Ecto neural progenitor cell (in vitro differentiated cells): ENCODE data around the gene DENND5B.
A peak's percentile ranks its signal among the peaks of the same experiment; 100 is the strongest.
"Not testable (repeated sequence)": the region's sequence is repeated elsewhere in the genome, so short reads cannot be mapped to it uniquely, and the experiment has no call there.

Experiments
- DNase-seq: peaks from one replicate; pipeline ENCODE4 v3.0.0-alpha.2; 2018; ENCODE audit warnings: low spot score

Gene DENND5B

DNA sequence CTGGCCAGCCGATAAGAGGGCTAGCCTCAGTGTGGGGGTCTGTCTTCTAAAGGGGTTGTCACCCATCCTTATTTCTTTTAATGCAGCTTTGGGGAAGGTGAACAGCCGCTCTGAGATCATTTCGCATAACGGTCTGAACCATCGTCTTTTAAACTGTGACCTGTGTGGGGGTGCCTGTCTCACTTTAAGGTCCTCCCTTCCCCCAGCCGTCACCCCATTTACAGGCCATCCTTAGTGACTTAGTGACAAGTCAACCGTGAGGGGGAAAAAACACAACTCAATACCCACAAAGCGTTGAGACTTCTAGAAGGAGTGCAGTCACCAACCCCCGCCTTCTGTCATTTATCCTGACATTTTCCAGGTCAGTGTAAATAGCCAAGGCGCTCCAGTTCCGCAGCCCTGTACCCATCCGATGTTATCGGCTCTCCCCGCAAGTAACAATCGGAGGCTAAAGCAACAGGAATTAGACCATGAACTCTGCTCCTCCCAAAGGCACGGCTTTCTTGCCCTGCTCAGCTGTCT lies 505 bp upstream of the DENND5B start:
- DNase-seq: no peak

- peak; percentile 90 for DNase-seq
These were observed 863 bp downstream of the DENND5B start for GRCh38 chr12:31589904-31590641.

- DNase-seq: no peak
These were observed 1.4 kb downstream of the DENND5B start for GRCh38 chr12:31589598-31589903.

DNA sequence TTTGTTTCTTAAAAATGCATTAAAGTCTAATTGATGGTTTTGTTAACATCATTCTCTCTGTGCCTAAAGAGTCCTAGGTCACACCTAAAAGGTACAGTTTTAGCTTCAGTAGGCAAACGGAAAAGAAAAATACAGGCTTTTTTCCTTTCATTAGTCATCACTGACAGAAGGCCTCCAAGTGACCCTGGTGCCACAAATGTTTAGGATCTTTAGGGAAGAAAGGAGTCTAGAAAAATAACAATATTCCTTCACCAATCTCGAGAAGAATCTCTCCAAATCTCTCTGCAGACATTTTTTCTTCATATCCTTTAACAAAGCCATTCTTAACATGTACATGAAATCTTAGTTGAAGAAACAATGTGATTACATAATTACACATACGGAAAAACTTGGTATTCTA lies 2.0 kb downstream of the DENND5B start:
- no peak for DNase-seq

GRCh38 chr12:31586728-31587127 lies 4.2 kb downstream of the DENND5B start:
- no peak for DNase-seq

DNA sequence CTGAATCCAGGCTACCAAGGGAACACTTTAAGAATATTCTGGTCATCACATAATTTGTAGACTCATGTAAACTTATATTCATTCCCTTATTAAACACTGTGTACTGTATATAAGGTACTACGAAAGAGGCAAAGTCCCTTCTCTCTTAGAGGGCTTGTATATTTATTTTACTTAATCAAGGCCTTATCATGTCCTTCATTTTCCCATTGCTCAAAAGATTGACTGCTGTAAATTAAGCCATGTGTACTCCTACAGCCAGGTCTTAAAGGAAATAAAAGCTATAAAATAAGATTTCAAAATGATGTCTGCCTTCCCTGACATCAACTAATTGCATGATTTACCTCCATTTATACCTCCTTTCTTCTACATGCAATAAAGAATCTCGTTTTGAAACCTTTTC lies 5.0 kb downstream of the DENND5B start:
- DNase-seq: no peak

DNA sequence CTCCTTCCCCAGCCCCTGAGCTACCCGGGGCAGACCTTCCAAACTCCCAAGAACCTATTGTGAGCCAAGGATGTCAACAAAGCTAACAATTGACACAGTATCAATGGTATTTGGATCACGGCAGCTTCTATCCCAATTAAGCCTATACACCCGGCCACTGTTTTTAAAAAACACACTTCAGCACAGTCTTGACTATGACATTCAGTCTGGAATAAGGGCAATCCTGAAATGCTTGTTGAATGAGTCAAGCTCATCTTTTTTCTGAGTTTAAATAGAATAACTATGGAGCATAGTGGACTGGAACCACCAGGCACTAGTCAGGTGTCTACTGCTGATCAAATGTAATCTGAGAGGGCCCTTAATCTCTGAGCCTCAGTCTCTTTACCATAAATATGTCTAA lies 5.7 kb downstream of the DENND5B start:
- DNase-seq: no peak

GRCh38 chr12:31584782-31585181 lies 6.2 kb downstream of the DENND5B start:
- no peak for DNase-seq

DNA sequence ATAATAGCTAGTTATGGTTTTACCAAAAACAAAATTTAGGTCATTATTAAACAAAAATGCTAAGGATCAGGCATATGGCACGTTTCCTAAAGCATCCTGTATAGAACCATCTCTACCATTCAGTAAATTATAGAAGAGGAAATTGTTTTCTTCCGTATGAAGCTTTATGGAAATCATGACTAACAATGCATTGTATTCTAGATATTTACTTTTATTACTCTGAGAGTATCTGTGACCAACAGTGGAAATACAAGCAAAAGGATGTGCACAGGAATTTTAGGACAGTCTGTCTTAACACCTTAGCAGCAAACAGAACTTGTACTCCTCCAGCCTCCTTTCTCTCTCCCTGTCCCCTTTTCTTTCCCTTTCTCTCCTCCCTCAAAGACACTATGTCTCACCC lies 7.1 kb downstream of the DENND5B start:
- no peak for DNase-seq

DNA sequence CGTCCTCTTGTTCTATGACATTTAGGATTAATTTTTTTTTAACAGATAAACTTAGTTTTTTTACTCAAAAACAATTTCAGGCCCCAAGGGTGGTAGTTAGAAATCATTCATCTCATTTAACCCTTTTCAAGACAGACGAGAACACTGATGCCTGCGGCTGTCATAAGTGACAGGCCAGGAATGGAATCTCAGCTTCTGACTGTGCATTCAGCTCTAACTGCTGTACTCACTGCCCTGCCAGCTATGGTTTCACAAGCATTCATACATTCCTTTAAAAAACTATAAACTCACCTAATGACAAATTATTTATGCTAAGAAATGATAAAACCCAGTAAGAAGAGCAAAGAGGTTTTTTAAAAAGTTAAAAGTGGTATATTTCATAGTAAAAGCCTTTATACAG lies 8.8 kb downstream of the DENND5B start:
- DNase-seq: no peak

- no peak for DNase-seq
These were observed 12.3 kb downstream of the DENND5B start for GRCh38 chr12:31578632-31579031.

GRCh38 chr12:31574803-31575575 lies 15.9 kb downstream of the DENND5B start:
- DNase-seq: no peak

GRCh38 chr12:31574367-31574766 lies 16.6 kb downstream of the DENND5B start:
- not testable (repeated sequence) for DNase-seq

DNA sequence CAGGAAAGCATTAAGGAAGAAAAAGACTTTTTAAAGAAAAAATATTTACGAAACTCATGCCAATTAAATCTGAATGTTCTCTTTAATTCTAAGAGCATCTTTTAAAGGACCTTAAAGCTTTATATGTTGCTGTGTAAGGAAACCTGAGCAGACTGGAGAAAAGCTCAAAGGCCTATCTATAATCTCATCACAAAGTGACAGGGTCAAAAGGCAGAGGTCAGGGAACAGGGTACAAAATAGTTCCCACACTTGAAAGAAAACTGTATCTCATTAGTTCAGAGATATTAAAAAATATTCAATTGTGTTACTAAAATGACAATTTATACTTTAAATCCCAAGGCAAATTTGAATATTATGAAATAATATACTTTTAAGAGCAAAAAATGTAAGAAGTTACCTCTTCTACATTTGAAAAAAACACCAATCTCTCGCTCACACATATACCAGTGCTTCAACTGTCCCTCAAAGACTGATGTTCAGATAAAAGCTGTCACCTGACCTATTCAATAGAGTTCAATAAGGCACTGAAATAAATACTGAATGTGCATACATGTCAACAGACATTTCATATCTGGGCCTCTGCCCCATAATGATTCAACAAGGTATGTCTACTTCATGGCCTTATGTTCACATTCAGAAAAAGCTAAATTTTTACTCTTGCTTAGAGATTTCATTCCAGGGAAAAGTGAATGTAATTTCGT lies 17.9 kb downstream of the DENND5B start:
- no peak for DNase-seq

DNA sequence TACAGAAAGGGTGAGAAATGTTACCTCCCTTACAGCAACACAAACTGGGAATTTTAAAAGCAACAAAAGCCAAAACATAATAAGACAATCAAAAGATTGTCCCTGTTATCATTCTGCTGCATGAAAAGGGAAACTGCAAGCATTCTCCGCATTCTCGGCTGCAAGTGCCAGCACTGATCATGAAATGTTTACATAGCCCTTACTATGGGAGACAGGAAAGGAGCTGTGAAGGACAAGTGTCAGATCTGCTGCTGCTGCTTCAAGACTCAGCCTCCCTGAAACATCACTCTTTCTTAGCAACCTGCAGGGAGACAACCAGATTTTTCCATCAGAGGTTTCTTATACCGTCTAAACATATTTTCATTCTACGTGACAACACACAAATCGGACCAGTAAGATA lies 20.1 kb downstream of the DENND5B start:
- DNase-seq: no peak

DNA sequence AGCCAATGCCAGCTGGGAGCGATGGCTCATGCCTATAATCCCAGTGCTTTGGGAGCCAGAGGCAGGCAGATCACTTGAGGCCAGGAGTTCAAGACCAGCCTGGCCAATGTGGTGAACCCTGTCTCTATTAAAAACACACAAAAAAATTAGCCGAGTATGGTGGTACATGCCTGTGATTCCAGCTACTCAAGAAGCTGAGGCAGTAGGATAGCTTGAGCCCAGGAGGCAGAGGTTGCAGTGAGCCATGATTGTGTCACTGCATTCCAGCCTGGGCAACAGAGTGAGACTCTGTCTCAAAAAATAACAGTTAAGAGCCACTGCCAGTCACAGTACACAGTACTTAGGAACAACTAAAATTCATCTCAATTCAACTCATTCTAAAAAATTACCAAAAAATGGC lies 21.4 kb downstream of the DENND5B start:
- DNase-seq: not testable (repeated sequence)

DNA sequence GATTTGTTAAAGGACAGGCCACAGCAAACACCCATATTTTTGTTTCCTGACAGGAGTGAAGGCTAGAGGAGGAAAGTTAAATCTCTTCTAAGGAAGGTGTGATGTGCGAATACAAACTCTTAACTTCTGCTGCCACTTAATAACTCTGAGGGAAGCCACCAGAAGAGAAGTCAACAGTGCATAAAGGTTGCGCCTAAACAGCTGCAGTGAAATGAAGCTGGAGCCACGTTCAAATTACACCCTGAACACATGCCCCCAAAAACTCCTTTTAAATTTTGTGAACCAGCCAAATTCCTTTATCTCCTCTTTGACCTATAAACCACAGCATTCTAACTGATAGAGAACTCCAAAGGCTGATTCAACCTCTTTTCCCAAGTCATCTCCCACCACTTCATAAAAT lies 22.4 kb downstream of the DENND5B start:
- DNase-seq: no peak

DNA sequence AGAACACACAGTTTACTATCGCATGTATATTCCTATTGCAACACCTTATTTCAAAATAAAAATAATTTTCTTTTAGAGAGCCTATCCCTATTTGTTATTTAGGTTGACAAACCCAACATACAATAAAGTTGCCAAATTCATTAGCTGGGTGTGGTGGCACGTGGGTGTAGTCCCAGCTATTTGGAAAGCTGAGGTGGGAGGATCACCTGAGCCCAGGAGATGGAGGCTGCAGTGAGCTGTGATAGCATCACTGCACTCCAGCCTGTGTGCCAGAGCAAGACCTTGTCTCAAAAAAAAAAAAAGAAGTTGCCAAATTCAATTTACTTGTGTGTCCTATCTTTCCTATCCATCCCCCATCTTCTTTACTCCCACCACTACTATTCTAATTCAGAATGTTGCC lies 23.9 kb downstream of the DENND5B start:
- no peak for DNase-seq

DNA sequence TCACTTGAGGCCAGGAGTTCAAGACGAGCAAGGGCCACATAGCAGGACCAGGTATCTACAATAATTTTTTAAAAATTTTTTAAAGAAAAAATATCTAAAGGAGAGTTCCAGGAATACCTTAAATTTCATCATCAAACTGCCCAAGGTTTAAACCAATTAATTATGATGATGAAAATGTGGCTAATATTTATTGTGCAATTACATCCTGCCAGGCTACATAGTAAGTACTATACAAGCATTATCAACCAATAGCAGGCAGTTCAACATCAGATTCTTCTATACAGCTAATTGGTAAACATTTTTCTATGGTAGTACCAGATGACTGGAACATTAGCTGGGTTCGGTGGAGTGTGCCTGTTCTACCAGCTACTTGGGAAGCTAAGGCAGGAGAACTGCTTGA lies 24.4 kb downstream of the DENND5B start:
- DNase-seq: no peak

GRCh38 chr12:31562594-31563328 lies 28.2 kb downstream of the DENND5B start:
- DNase-seq: no peak

DNA sequence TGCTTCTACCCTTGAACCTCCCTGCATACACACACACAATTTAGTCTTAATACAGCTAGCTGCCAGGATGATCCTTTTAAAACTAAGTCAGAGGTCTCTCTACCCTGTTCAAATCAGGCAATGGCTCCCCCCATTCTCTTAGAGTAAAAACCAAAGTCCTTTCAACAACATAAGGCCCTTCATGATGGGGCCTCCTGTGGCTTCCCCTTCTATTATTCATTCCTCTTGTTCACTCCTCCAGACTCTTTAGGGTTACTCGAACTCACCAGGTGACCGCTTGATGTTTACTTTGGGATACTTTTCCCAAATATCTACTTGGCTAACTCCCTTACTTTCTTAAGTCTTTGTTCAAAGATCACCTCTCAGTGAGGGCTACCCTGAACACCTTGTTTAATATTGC lies 30.4 kb downstream of the DENND5B start:
- no peak for DNase-seq

DNA sequence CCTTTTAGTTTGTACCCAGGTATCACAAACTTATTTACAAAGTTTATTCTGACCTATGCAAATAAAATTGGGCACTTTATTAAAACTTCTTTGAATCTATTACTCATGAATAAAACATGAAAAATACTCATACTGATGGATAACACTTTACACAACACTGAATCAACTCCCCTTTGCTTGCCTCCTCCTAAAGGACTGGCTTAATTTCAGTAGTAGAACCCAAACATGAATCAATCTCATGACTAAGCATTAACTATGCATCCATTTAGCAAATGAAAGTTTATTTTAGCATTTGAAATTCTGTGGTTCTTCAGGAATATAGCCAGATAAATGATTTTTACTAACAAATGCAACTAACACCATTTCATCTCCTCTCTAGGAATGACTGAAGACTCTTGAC lies 32.4 kb downstream of the DENND5B start:
- DNase-seq: no peak
